ENCODE results near the gene SARNP.

SARNP gene

GRCh38 chr12:55820679-55821078 is 3.2 kb upstream of the SARNP start:
- DNase-seq (ENCODE audit: low read depth): no peak
- H3K4me3 ChIP-seq (ENCODE audit: low read depth, low read length): no peak overlapping the region
- in situ Hi-C loops (cut with HindIII; ENCODE audit: low sequenced_read_pairs): no loop called here
- peak; percentile 38 for TF ChIP-seq CTCF (IDR thresholded peaks at IDR 0.05; ENCODE audit: low read depth, low read length, missing control alignments)

GRCh38 chr12:55818886-55819285 is 1.4 kb upstream of the SARNP start:
- peak overlapping the region; percentile 74 for H3K4me3 ChIP-seq (ENCODE audit: low read depth, low read length)
- DNase-seq (ENCODE audit: low read depth): no peak
- TF ChIP-seq CTCF (IDR thresholded peaks at IDR 0.05; ENCODE audit: low read depth, low read length, missing control alignments): no peak
- in situ Hi-C loops (cut with HindIII; ENCODE audit: low sequenced_read_pairs): no loop called here

- TF ChIP-seq CTCF (IDR thresholded peaks at IDR 0.05; ENCODE audit: low read depth, low read length, missing control alignments): no peak
- DNase-seq (ENCODE audit: low read depth): no peak
- peak overlapping the region; percentile 74 for H3K4me3 ChIP-seq (ENCODE audit: low read depth, low read length)
- in situ Hi-C loops (cut with HindIII; ENCODE audit: low sequenced_read_pairs): no loop called here
Measured at GRCh38 chr12:55818140-55818728, 710 bp upstream of the SARNP start.

GRCh38 chr12:55816881-55817344 is 611 bp downstream of the SARNP start:
- in situ Hi-C loops (cut with HindIII; ENCODE audit: low sequenced_read_pairs): no loop called here
- TF ChIP-seq CTCF (IDR thresholded peaks at IDR 0.05; ENCODE audit: low read depth, low read length, missing control alignments): no peak
- peak overlapping the region; percentile 74 for H3K4me3 ChIP-seq (ENCODE audit: low read depth, low read length)
- DNase-seq (ENCODE audit: low read depth): no peak

- DNase-seq (ENCODE audit: low read depth): no peak
- in situ Hi-C loops (cut with HindIII; ENCODE audit: low sequenced_read_pairs): no loop called here
- peak overlapping the region; percentile 6 for H3K4me3 ChIP-seq (ENCODE audit: low read depth, low read length)
- TF ChIP-seq CTCF (IDR thresholded peaks at IDR 0.05; ENCODE audit: low read depth, low read length, missing control alignments): no peak
Measured at GRCh38 chr12:55815473-55815872, 2.1 kb downstream of the SARNP start.

- no peak for DNase-seq (ENCODE audit: low read depth)
- no peak overlapping the region for H3K4me3 ChIP-seq (ENCODE audit: low read depth, low read length)
- TF ChIP-seq CTCF (IDR thresholded peaks at IDR 0.05; ENCODE audit: low read depth, low read length, missing control alignments): no peak
- in situ Hi-C loops (cut with HindIII; ENCODE audit: low sequenced_read_pairs): no loop called here
Measured at GRCh38 chr12:55814257-55814656, 3.3 kb downstream of the SARNP start.
